BJ (cell line): ENCODE results near the gene PGLYRP3. TPM values are rescaled to one million over a fixed set of nuclear protein-coding genes. Genes with fewer than 3 reads are reported as not detected.

Source experiments
- CTCF ChIA-PET: fragments of 350-600 bp; formaldehyde crosslinking; extraction: SDS; loops from one replicate; lab custom pipeline; 2021; ENCODE audit warnings: antibody characterized with exemption, inconsistent platforms; lab: Yijun Ruan, JAX
- POLR2A ChIA-PET: fragments of 300-600 bp; sonication (Branson Sonifier 250); formaldehyde crosslinking; extraction: SDS; loops from one replicate; lab custom pipeline; 2021; ENCODE audit warnings: antibody characterized with exemption; lab: Charles Lee
- DNase-seq: peaks from one replicate; pipeline ENCODE4 v3.0.0-alpha.2; 2011; ENCODE audit warnings: low read depth
- H3K27me3 ChIP-seq: 2 replicates; pipeline ENCODE4 v1.6.0; 2011; ENCODE audit warnings: low read length; ENCODE audit not compliant: control insufficient read depth, insufficient read depth
- H3K36me3 ChIP-seq: 2 replicates; pipeline ENCODE4 v1.5.1; 2011; ENCODE audit warnings: low read length; ENCODE audit not compliant: control insufficient read depth, insufficient read depth
- H3K4me3 ChIP-seq: 2 replicates; pipeline ENCODE4 v1.5.1; 2011; ENCODE audit warnings: low read depth, mild to moderate bottlenecking, control low read depth, low read length
- CTCF ChIP-seq: IDR thresholded peaks from 2 replicates; pipeline ENCODE4 v1.5.1; 2011; ENCODE audit warnings: low read depth, mild to moderate bottlenecking, control low read depth, inconsistent platforms, low read length, moderate library complexity; ENCODE audit not compliant: insufficient read depth
- polyA plus RNA-seq: library from polyadenylated mRNA; depleted of rRNA; stranded (reverse); fragments of >200 nt; gene quantifications from 2 replicates; pipeline ENCODE4 v1.2.3, GENCODE V29; 2011

The PGLYRP3 gene
- polyA plus RNA-seq, 1 experiment: not detected

GRCh38 chr1:153302308-153302707 is 10.4 kb downstream of the PGLYRP3 start:
- CTCF ChIA-PET: interaction anchor here (0.7 kb wide), 1 partner anchor 150 kb away, joined by 3 read pairs; no protein-coding TSS in a partner anchor
- TF ChIP-seq CTCF: no peak

DNA sequence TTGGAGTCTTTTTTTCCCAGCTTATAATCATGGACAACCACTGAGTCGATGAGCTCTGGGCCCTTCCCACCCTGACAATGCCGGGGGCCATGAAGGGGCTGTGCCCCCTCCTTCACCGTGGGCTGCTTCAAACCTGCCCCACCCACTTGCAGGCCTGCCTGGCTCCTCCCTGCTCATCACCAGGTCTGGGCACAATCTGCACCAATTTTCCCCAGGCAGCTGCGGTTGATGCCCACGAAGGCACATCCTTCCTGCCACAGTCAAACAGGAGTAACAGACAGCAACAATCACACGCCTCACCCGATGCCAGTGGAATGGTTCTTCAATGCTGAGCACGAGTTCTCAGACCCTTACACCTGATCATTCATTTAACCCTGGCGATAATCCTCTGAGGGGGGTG is 18.9 kb downstream of the PGLYRP3 start:
- no peaks in the 10 kb centered on the region for H3K27me3 ChIP-seq
- CTCF ChIA-PET: no interaction called here
- H3K4me3 ChIP-seq: no peak overlapping the region
- no peaks in the 10 kb centered on the region for H3K36me3 ChIP-seq
- POLR2A ChIA-PET: no interaction called here
- no peak for TF ChIP-seq CTCF
- no peak for DNase-seq

More at GRCh38 chr1:153302308-153302707, 10.4 kb downstream of the PGLYRP3 start:
- Histone ChIP-seq H3K4me3 (no peak overlapping the region), H3K27me3 (no peaks in the 10 kb centered on the region), H3K36me3 (no peaks in the 10 kb centered on the region)
- no peak for DNase-seq
- POLR2A ChIA-PET: no interaction called here

GRCh38 chr1:153293480-153293775 is 19.3 kb downstream of the PGLYRP3 start:
- Histone ChIP-seq H3K36me3 (no peaks in the 10 kb centered on the region), H3K4me3 (no peak overlapping the region), H3K27me3 (no peaks in the 10 kb centered on the region)
- no peak for DNase-seq
- CTCF ChIA-PET: no interaction called here
- no peak for TF ChIP-seq CTCF
- POLR2A ChIA-PET: no interaction called here

DNA sequence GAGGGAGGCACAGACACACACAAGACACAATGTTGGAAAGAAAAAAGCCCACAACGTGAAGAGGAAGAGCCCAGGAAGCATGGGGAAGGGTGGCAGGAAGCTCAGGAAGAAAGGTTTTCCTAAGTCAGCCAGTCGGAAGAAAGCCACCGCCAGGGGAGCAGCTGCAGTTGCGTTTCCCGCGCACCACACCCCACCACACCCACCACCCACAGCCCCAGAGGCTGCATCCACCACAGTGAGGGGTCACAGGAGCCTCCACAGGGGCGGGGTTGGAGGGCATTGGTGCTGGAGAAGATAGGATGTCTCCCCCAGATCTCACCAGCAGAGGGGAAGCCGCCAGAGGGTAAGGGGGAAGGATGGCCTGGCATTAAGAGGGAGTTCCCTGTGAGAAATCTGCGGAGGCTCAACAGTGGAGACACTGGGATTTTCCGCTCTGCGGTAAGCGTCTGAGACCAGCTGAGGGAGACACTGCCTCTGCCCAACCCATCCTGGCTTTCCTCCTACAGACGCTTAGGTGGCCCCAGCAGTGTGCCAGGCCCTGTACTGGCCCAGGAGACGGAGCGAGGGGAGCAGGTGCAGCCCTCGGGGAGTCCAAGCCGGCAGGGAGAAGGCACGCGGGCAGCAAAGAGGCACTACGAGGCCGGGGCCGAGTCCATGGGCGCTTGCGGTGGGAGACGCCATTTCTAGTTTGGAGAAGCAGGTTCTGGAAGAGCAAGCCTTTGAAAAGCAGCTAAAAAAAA is 19.8 kb downstream of the PGLYRP3 start:
- CTCF ChIA-PET: interaction anchor here (0.6 kb wide), 1 partner anchor 32 kb away, joined by 3 read pairs; no protein-coding TSS in a partner anchor

DNA sequence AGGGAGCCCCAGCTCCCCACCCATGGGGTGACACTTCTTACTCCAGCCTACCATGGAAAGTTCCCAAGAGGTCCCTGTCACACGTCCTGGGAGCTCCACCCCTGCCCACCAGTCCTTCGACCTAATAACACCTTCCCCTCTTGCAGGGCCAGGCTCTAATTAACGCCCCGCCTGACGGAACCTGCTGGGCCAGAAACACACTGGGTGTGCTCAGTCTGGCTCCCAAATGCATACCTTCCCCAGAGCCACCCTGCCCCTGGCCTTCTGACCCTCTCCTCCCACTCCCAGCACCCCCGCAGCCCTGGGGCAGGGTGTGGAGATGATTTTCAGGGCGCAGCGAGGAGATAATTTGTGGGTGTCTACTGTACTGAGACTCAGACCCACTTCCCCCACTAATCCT is 20.6 kb downstream of the PGLYRP3 start:
- ChIA-PET POLR2A (no interaction called here), CTCF (no interaction called here)
- Histone ChIP-seq H3K36me3 (no peaks in the 10 kb centered on the region), H3K4me3 (no peak overlapping the region), H3K27me3 (no peaks in the 10 kb centered on the region)
- no peak for DNase-seq
- no peak for TF ChIP-seq CTCF

More for the DNA sequence above, 19.8 kb downstream of the PGLYRP3 start:
- POLR2A ChIA-PET: no interaction called here
- Histone ChIP-seq H3K27me3 (no peaks in the 10 kb centered on the region), H3K36me3 (no peaks in the 10 kb centered on the region), H3K4me3 (no peak overlapping the region)
- DNase-seq: no peak
- TF ChIP-seq CTCF: no peak
